ENCODE measurements around the gene SDR42E2.

DNA sequence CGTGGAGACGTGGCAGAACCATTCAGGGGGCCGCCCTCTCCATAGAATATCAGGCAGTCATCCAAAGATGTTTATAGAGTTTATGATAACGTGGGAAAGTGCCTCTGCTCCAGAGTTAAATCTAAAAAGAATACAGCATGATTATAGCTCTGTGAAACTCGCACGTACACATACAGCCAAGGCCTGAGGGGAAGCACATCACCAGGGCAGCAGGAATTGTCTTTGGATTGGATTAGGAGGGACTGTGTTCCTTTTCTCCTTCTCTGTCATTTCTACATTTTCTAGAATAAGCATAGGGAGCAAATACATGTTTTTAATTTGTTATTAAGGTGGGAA lies 70.7 kb downstream of the SDR42E2 start:
- TF ChIP-seq, protein P1, sequence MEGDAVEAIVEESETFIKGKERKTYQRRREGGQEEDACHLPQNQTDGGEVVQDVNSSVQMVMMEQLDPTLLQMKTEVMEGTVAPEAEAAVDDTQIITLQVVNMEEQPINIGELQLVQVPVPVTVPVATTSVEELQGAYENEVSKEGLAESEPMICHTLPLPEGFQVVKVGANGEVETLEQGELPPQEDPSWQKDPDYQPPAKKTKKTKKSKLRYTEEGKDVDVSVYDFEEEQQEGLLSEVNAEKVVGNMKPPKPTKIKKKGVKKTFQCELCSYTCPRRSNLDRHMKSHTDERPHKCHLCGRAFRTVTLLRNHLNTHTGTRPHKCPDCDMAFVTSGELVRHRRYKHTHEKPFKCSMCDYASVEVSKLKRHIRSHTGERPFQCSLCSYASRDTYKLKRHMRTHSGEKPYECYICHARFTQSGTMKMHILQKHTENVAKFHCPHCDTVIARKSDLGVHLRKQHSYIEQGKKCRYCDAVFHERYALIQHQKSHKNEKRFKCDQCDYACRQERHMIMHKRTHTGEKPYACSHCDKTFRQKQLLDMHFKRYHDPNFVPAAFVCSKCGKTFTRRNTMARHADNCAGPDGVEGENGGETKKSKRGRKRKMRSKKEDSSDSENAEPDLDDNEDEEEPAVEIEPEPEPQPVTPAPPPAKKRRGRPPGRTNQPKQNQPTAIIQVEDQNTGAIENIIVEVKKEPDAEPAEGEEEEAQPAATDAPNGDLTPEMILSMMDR (IDR thresholded peaks at IDR 0.05): no peak
- TF ChIP-seq EP300 (IDR thresholded peaks at IDR 0.05): no peak
- no peak for TF ChIP-seq POLR2AphosphoS5 (IDR thresholded peaks at IDR 0.05)
